Activated naive CD4-positive, alpha-beta T cell treated with anti-CD3 and anti-CD28 coated beads for 36 hours (primary cell): ENCODE results near the gene RBBP6. TPM values are rescaled to one million over a fixed set of nuclear protein-coding genes. Genes with fewer than 3 reads are reported as not detected.

Source experiments
- CTCF ChIA-PET: fragments of 350-600 bp; sonication (Branson Sonifier 250); formaldehyde crosslinking; loops from one replicate; lab custom pipeline; 2021; ENCODE audit warnings: antibody characterized with exemption; lab: Charles Lee
- DNase-seq: peaks from one replicate; pipeline ENCODE4 v3.0.0-alpha.2; 2020
- H3K27ac Mint-ChIP-seq: one replicate; pipeline ENCODE4 v1.8.0; 2021; ENCODE audit warnings: mild to moderate bottlenecking, mixed read lengths
- H3K27me3 Mint-ChIP-seq: one replicate; pipeline ENCODE4 v1.8.0; 2021; ENCODE audit warnings: low read depth, mixed read lengths
- H3K36me3 Mint-ChIP-seq: one replicate; pipeline ENCODE4 v1.8.0; 2021; ENCODE audit warnings: low read depth, mixed read lengths
- H3K4me1 Mint-ChIP-seq: one replicate; pipeline ENCODE4 v1.8.0; 2021; ENCODE audit warnings: low read depth, mixed read lengths
- H3K4me3 Mint-ChIP-seq: one replicate; pipeline ENCODE4 v1.8.0; 2021; ENCODE audit warnings: mild to moderate bottlenecking, moderate library complexity, mixed read lengths
- H3K9me3 Mint-ChIP-seq: one replicate; pipeline ENCODE4 v1.8.0; 2021; ENCODE audit warnings: mixed read lengths
- intact Hi-C: fragments of 100-400 bp; cut with micrococcal nuclease; formaldehyde crosslinking; loops from one replicate; pipeline ENCODE4 v1.15.1; 2023
- total RNA-seq, 2 experiments: library from RNA; stranded (reverse); gene quantifications; one replicate each; pipeline ENCODE4 v1.2.3, GENCODE V29; 2021

The RBBP6 gene
- total RNA-seq, 2 experiments from 2014 or later: 64.4 to 65.0 TPM

DNA sequence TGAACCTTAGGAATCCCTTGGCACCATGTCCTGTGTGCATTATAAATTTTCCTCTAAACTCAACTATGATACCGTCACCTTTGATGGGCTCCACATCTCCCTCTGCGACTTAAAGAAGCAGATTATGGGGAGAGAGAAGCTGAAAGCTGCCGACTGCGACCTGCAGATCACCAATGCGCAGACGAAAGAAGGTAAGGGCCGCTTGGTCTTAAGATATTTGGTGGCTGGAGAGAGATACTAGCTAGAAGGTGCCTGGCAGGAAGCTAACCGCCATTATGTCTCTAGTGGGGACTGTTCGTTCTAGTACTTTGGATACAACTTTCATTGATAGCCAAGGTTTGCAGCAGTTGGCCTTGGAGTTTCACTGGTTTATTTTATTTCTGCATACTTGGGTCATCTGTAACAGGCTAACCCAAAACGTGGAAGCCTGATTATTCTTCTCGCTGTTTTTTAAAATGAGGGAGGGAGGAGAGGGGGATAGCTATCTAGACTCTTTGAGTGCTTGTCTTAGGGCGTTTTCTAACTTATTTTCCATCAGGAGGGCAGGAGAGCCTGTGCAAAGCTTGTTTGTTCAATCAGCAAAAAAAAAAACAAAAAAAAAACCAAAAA lies 1.3 kb downstream of the RBBP6 start:
- no peaks in the 10 kb centered on the region for H3K9me3 Mint-ChIP-seq
- peak overlapping the region; percentile 99 for H3K4me3 Mint-ChIP-seq
- peak; percentile 20 for DNase-seq
- H3K27me3 Mint-ChIP-seq: no peaks in the 10 kb centered on the region
- intact Hi-C loops: loop anchor here (1.0 to 10.0 kb wide), 7 partner anchors 13 to 706 kb away; partner anchors contain the start of genes ARHGAP17, LCMT1, PRKCB and TNRC6A
- CTCF ChIA-PET: interaction anchor here (0.7 to 1.1 kb wide), 3 partner anchors 36 to 880 kb away, joined by 3 to 4 read pairs (median 3); no protein-coding TSS in a partner anchor
- H3K27ac Mint-ChIP-seq: peak overlapping the region; percentile 90
- H3K36me3 Mint-ChIP-seq: peaks cover 40% of the 10 kb centered on the region
- peaks cover 40% of the 10 kb centered on the region for H3K4me1 Mint-ChIP-seq

DNA sequence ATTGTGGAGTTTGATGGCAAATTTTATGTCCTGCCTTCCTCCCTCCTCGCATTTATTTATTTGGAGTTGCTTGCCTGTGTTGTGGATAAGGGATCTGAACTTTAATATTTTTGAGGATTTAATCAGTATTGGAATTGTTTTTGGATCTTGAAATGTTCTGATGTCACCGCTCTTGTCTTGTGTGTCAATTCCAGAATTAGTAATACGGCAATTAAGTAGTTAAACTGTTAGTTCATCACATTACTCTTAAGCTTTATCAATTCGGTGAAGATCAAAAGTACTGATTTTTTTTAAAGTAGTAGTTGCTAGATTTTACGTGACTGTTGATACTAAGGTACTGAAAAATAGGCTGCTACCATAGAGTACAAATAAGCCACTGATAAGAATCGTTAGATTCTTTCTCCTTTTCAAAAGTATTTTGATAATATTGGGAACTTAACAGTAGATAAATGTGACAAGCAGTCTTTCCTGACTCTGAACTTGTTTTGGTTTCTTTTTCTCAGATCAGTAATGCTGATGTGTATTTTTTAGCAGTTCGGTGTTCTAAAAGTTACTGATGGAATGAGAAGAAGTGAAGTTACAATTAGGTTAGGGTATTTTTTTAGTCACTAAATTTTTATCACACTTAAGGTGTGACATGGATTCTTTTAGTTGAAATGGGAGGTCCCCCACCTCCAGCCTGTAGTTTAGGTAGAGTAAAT lies 2.0 kb downstream of the RBBP6 start:
- intact Hi-C loops: loop anchor here (1.0 to 10.0 kb wide), 5 partner anchors 12 to 707 kb away; partner anchors contain the start of genes ARHGAP17, LCMT1 and PRKCB
- DNase-seq: peak; percentile 49
- CTCF ChIA-PET: interaction anchor here (0.7 to 2.1 kb wide), 5 partner anchors 12 to 881 kb away, joined by 3 to 6 read pairs (median 4); no protein-coding TSS in a partner anchor
- no peaks in the 10 kb centered on the region for H3K27me3 Mint-ChIP-seq
- peak overlapping the region; percentile 90 for H3K27ac Mint-ChIP-seq
- peaks cover 42% of the 10 kb centered on the region for H3K36me3 Mint-ChIP-seq
- peaks cover 43% of the 10 kb centered on the region for H3K4me1 Mint-ChIP-seq
- no peaks in the 10 kb centered on the region for H3K9me3 Mint-ChIP-seq
- H3K4me3 Mint-ChIP-seq: peak overlapping the region; percentile 99

DNA sequence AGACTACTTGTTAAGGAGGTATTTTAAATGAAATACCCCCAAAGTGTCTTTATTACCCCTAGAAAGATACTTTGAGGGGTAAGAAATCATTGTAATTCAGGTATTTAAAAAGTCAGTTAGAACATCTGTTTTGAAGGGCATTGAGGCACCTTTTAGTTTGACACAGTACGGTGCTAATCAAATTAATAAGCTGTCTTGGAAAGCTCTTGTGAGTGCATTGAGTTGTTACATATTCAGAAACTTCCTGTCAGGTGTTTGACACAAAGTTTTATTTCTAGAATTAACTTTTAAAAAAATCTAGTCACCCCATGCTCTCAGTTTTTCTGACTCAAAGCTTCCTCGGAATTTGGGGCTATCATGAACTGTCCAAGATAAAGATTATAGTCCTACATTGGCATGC lies 4.6 kb downstream of the RBBP6 start:
- peak overlapping the region; percentile 56 for H3K27ac Mint-ChIP-seq
- peaks cover 53% of the 10 kb centered on the region for H3K36me3 Mint-ChIP-seq
- no peaks in the 10 kb centered on the region for H3K9me3 Mint-ChIP-seq
- H3K4me3 Mint-ChIP-seq: peak overlapping the region; percentile 39
- CTCF ChIA-PET: no interaction called here
- no peaks in the 10 kb centered on the region for H3K27me3 Mint-ChIP-seq
- H3K4me1 Mint-ChIP-seq: peaks cover 51% of the 10 kb centered on the region
- DNase-seq: no peak
- intact Hi-C loops: loop anchor here (10.0 kb wide), 1 partner anchor 709 kb away; the partner anchor contains the start of gene PRKCB

DNA sequence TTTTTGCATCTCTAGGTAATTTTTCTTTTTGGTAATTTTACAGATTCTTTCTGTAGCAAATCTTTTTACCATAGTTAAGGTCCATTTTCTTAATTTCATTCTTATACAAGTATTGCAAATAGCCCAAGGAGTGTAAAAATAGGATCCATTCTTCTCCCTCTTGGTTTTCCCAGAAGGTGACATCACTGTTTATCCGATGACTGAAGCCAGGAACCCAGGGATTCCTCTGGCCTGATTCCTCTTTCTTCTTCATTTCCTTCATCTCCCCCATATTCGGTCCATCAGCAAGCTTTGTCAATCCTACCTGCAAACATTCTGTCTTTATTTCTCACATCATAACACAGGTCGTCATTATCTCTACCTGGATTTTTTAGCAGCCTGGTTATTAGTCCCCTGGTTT lies 5.3 kb downstream of the RBBP6 start:
- no peak overlapping the region for H3K27ac Mint-ChIP-seq
- H3K27me3 Mint-ChIP-seq: no peaks in the 10 kb centered on the region
- no peak for DNase-seq
- H3K36me3 Mint-ChIP-seq: peaks cover 58% of the 10 kb centered on the region
- intact Hi-C loops: loop anchor here (10.0 kb wide), 1 partner anchor 710 kb away; the partner anchor contains the start of gene PRKCB
- H3K9me3 Mint-ChIP-seq: no peaks in the 10 kb centered on the region
- CTCF ChIA-PET: no interaction called here
- no peak overlapping the region for H3K4me3 Mint-ChIP-seq
- peaks cover 58% of the 10 kb centered on the region for H3K4me1 Mint-ChIP-seq

DNA sequence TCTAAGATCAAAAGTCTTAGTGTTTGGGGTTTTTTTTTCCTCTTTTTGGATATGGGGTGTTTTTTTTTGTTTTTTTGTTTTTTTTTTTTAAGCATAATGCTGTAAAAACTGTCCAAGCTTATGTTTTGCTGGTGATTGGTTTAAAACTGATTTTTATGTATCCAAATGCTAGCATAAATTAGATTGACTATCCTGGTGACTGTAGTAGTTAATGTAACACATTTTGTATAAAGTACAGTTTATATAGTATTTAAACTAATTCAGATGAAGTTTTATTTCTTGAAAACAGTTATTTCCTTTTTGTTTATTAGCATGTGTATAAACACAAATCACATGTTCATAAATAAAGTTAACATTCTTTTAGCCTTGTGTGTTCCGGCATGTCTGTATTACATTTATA lies 10.9 kb downstream of the RBBP6 start:
- no peak overlapping the region for H3K4me3 Mint-ChIP-seq
- no peak for DNase-seq
- peaks cover 32% of the 10 kb centered on the region for H3K36me3 Mint-ChIP-seq
- intact Hi-C loops: no loop called here
- H3K4me1 Mint-ChIP-seq: peaks cover 34% of the 10 kb centered on the region
- H3K27me3 Mint-ChIP-seq: no peaks in the 10 kb centered on the region
- no peak overlapping the region for H3K27ac Mint-ChIP-seq
- no peaks in the 10 kb centered on the region for H3K9me3 Mint-ChIP-seq
- CTCF ChIA-PET: interaction anchor here (1.1 kb wide), 1 partner anchor 33 kb away, joined by 3 read pairs; no protein-coding TSS in a partner anchor

DNA sequence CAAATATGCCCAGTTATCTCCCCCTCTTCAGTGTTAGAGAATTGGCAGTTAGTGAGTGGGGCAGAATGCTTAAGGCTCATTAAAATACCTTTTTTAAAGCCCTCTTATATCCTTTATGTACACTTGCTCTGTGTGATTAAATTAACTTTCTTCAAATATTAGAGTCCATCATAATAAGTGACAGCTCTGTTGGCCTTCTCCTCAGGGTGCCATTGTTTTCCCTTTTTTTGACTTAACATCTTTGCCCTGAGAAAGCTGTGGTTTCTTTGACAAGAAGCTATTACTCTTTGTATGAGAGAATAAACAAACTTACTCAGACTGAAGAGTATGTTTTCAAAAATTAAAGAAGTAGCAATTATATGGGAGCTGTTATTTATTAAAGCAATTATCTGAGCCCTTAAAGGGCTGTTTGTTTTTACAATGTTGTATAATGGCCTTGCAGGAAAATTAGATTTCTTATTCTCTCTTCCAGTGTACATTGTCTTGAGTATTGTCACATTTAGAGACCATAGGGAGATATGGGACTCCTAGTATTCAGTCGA lies 13.4 kb downstream of the RBBP6 start:
- Mint-ChIP-seq H3K4me1 (peaks cover 26% of the 10 kb centered on the region), H3K36me3 (peaks cover 32% of the 10 kb centered on the region), H3K27ac (no peak overlapping the region), H3K27me3 (no peaks in the 10 kb centered on the region), H3K9me3 (no peaks in the 10 kb centered on the region), H3K4me3 (no peak overlapping the region)
- CTCF ChIA-PET: interaction anchor here (0.6 to 2.0 kb wide), 3 partner anchors 10 to 147 kb away, joined by 3 to 6 read pairs (median 4); no protein-coding TSS in a partner anchor
- intact Hi-C loops: loop anchor here (1.0 kb wide), 1 partner anchor 11 kb away; no protein-coding TSS in a partner anchor
- no peak for DNase-seq

DNA sequence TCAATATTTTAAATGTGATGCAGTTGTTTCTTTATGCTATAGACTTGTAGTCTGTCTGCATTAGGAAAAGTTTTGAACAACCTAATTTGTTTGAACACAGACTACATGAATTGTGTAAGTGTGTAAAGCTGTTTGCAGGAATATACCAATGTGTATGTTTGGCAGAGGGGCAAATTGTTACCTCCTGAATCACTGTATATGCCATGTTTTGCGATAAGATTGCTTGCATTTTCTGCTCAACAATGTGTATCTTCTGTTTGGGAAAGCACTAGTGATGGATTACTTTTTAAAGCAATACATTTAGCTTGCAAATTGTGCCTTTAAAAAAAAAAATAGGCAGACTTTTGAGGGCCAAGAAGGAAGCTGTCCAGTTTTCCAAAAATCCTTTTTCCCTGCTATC lies 14.6 kb downstream of the RBBP6 start:
- intact Hi-C loops: loop anchor here (1.0 kb wide), 1 partner anchor 13 kb away; no protein-coding TSS in a partner anchor
- Mint-ChIP-seq H3K27me3 (no peaks in the 10 kb centered on the region), H3K36me3 (peaks cover 30% of the 10 kb centered on the region), H3K9me3 (no peaks in the 10 kb centered on the region), H3K4me1 (peaks cover 22% of the 10 kb centered on the region), H3K4me3 (no peak overlapping the region), H3K27ac (no peak overlapping the region)
- no peak for DNase-seq
- CTCF ChIA-PET: interaction anchor here (0.6 to 2.0 kb wide), 4 partner anchors 12 to 462 kb away, joined by 3 to 6 read pairs (median 4); no protein-coding TSS in a partner anchor

DNA sequence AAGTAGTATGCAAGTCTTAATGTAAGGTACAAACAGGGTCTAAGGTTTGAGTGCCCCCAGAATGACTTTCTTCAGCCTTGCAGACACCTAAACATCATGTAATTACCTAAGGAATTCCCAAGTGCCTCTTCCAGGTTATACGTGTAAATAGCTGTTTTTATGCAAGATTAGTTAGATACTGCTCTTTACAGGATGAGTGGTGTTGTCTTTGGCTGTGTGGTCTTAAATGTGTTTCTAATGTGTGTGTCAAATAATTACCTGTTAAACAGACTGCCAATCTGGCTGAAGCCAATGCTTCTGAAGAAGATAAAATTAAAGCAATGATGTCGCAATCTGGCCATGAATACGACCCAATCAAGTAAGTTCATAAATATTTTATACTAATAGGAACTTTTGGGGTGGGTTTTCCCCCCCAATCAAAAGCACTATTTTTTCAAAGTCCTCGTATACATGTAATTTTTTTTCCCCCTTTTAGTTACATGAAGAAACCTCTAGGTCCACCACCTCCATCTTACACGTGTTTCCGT lies 16.0 kb downstream of the RBBP6 start:
- Mint-ChIP-seq H3K27me3 (no peaks in the 10 kb centered on the region), H3K9me3 (no peaks in the 10 kb centered on the region), H3K4me1 (peaks cover 14% of the 10 kb centered on the region), H3K4me3 (no peak overlapping the region), H3K27ac (no peak overlapping the region), H3K36me3 (peaks cover 28% of the 10 kb centered on the region)
- DNase-seq: no peak
- CTCF ChIA-PET: no interaction called here
- intact Hi-C loops: no loop called here

DNA sequence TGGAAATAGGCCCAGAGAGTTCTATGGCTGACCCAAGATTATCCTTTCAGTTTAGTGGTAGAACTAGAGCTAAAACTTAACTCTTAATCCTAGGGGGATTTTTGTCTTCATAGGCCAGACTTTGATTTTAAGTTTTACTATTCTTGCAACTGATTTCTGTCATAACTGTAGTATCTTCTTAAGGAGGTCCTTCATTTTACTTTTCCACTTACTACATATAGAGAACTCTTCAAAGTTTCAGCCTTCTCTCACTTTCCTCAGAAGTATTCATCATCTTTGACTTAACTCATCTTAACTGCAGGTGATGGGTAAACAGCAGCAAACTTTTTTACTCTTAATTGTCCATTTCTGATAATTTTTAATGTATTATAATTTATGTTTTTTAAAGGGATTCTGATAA lies 23.4 kb downstream of the RBBP6 start:
- Mint-ChIP-seq H3K4me3 (no peak overlapping the region), H3K27me3 (no peaks in the 10 kb centered on the region), H3K4me1 (peaks cover 15% of the 10 kb centered on the region), H3K9me3 (no peaks in the 10 kb centered on the region), H3K27ac (no peak overlapping the region), H3K36me3 (peaks cover 45% of the 10 kb centered on the region)
- CTCF ChIA-PET: interaction anchor here (0.6 kb wide), 3 partner anchors 54 to 1211 kb away, joined by 3 read pairs; no protein-coding TSS in a partner anchor
- intact Hi-C loops: loop anchor here (10.0 kb wide), 1 partner anchor 242 kb away; no protein-coding TSS in a partner anchor
- no peak for DNase-seq

DNA sequence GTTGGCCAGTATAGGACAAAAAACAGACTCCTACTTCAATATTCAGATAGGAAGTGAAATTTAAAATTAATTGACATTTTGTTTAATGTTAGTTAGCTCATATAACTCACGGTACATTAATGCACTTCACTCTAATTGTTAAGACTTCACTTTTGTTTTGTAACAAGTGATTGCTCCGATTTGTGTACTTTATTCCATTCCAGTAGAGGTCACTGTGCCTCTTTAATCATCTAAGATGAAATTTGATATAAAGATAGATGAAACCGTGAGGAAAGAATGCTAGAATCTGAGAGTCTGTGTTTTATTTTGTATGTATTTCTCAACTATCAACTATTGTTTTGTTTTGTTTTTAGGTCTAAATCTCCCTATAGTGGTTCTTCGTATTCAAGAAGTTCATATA lies 29.0 kb downstream of the RBBP6 start:
- no peak for DNase-seq
- intact Hi-C loops: loop anchor here (10.0 kb wide), 1 partner anchor 236 kb away; no protein-coding TSS in a partner anchor
- Mint-ChIP-seq H3K36me3 (peaks cover 73% of the 10 kb centered on the region), H3K4me1 (peaks cover 6% of the 10 kb centered on the region), H3K9me3 (peaks cover 32% of the 10 kb centered on the region), H3K27me3 (no peaks in the 10 kb centered on the region), H3K27ac (no peak overlapping the region), H3K4me3 (no peak overlapping the region)
- CTCF ChIA-PET: interaction anchor here (0.7 to 1.4 kb wide), 2 partner anchors 11 to 26 kb away, joined by 3 to 4 read pairs; no protein-coding TSS in a partner anchor

DNA sequence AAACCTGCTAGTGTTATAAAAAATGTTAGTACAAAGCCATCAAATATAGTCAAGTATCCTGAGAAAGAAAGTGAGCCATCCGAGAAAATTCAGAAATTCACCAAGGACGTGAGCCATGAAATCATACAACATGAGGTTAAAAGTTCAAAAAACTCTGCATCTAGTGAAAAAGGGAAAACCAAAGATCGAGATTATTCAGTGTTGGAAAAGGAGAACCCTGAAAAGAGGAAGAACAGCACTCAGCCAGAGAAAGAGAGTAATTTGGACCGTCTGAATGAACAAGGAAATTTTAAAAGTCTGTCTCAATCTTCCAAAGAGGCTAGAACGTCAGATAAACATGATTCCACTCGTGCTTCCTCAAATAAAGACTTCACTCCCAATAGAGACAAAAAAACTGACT lies 31.7 kb downstream of the RBBP6 start:
- peaks cover 6% of the 10 kb centered on the region for H3K4me1 Mint-ChIP-seq
- no peak for DNase-seq
- peaks cover 39% of the 10 kb centered on the region for H3K9me3 Mint-ChIP-seq
- intact Hi-C loops: no loop called here
- H3K36me3 Mint-ChIP-seq: peaks cover 59% of the 10 kb centered on the region
- no peak overlapping the region for H3K27ac Mint-ChIP-seq
- CTCF ChIA-PET: interaction anchor here (1.1 kb wide), 1 partner anchor 119 kb away, joined by 3 read pairs; no protein-coding TSS in a partner anchor
- H3K4me3 Mint-ChIP-seq: no peak overlapping the region
- no peaks in the 10 kb centered on the region for H3K27me3 Mint-ChIP-seq
